GM19463 (cell line): ENCODE measurements around the gene TSC22D1.
"Not testable (repeated sequence)": the region's sequence is repeated elsewhere in the genome, so short reads cannot be mapped to it uniquely, and the experiment has no call there.

Experiments
- ATAC-seq: cut with Tn5 transposase; IDR thresholded peaks from one replicate; pipeline ENCODE4 v1.9.1; 2021; ENCODE audit warnings: mild to moderate bottlenecking, moderate library complexity; ENCODE audit not compliant: unreplicated experiment

Gene TSC22D1

DNA sequence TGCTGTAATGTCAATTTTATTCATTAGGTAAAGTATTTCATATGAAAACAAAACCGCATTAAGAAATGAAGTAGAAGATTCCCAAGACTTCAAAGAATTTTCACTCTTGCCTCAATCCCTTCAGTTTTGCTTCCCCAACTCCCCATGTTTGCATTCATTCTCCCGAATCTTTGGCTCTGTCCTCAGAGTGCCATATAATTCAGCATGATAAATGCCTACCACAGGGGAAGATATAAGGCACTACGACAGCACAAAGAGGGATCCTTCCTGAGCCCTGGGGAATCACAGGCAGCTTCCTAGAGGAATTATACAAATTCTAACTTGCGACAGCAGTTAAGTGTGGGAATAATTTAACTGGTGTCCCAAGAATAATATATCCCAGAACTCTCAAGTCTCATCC lies 68.5 kb downstream of the TSC22D1 start:
- ATAC-seq: no peak

- no peak for ATAC-seq
These were observed 69.4 kb downstream of the TSC22D1 start for GRCh38 chr13:44506719-44507118.

DNA sequence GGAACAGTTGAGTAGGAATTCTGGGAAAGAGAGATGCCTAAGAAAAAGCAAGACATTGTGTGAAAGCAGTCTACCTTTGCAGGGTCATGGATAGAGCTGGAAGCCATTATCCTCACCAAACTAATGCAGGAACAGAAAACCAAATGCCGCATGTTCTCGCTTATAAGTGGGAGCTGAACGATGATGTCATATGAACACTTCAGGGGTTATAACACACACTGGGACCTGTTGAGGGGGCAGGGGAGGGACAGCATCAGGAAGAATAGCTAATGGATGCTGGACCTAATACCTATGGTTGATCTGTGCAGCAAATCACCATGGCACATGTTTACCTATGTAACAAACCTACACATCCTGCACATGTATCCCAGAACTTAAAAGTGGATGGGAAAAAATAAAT lies 69.9 kb downstream of the TSC22D1 start:
- ATAC-seq: no peak

DNA sequence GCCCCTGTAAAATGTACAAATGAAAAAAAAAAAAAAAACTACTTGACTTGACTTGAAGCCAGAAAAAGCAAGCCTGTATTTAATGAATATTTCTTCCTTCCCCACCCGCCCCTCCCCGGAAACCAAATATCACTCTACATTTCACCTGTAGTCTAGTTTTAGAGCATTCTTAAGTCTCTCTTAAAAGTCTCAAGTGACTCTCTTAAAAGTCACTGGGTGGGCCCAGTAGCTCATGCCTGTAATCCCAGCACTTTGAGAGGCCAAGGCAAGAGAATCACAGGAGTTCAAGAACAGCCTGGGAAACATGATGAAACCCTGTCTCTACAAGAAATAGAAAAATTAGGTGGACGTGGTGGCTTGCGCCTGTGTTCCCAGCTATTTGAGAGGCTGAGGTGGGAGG lies 72.0 kb downstream of the TSC22D1 start:
- ATAC-seq: no peak

GRCh38 chr13:44498969-44499368 lies 77.2 kb downstream of the TSC22D1 start:
- no peak for ATAC-seq

DNA sequence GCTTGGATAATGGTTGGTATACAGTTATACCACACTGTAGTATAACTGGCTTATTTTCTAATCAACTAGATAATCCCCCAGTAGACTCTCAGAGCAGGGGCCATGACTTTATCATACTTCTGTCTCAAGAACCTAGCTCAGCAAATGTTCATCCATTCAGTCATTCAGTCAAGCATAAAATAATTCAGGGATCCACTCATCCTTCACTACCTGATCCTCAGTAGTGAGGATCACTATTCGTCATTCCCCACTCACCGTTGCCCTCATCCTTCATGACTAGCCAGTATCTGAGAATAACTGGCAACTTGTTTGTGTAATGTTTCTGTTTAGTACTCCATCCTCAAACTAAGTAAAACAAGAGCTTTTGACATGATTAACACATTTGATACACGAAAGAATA lies 77.6 kb downstream of the TSC22D1 start:
- ATAC-seq: no peak

DNA sequence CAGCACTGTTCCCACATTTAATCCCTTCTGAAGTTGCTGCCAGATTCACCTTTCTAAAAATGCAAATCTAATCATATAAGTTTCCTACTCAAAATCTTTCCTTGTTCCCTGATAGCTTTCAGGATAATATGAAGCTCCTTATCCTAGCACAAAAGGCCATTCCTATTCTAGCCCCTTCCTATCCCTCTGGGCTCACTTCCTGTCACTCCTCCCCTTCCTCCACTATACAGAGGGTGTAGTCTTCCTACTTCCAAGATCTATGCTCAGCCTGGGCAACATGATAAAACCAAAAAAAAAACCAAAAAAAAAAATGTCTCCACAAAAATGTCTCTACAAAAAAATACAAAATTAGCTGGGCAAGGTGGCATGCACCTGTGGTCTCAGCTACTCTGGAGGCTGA lies 78.3 kb downstream of the TSC22D1 start:
- ATAC-seq: no peak

GRCh38 chr13:44493213-44493812 lies 82.8 kb downstream of the TSC22D1 start:
- no peak for ATAC-seq

DNA sequence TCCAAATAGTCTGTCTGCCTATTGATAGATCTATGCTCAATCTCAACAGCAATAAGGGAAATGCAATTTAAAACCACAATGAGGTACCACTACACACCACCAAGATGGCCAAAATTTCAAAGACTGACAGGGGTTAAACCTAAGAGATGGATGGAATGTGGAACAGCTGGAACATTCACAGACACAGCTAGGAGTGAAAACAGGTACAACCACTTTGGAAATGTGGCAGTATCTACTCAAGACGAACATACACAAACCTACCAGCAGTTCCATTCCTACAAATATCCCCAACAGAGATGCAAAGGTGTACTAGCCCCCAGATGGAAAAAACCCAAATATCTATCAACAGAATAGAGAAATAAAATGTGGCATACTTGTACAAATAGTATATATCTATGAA lies 86.4 kb downstream of the TSC22D1 start:
- no peak for ATAC-seq

DNA sequence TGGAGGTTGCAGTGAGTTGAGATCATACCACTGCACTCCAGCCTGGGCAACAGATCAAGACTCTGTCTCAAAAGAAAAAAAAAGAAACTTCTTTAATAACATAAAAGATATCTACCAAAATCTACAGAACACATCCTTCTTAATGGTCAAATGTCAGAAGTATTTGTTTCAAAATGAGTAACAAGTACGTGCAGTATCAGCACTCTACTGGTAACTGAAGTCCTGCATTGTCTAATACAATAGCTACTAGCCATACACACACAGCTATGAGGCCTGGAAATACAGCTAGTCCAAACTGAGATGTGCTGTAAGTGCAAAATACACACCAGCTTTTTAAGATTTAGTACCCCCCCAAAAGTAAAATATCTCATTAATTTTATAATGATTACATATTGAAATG lies 88.1 kb downstream of the TSC22D1 start:
- ATAC-seq: no peak

DNA sequence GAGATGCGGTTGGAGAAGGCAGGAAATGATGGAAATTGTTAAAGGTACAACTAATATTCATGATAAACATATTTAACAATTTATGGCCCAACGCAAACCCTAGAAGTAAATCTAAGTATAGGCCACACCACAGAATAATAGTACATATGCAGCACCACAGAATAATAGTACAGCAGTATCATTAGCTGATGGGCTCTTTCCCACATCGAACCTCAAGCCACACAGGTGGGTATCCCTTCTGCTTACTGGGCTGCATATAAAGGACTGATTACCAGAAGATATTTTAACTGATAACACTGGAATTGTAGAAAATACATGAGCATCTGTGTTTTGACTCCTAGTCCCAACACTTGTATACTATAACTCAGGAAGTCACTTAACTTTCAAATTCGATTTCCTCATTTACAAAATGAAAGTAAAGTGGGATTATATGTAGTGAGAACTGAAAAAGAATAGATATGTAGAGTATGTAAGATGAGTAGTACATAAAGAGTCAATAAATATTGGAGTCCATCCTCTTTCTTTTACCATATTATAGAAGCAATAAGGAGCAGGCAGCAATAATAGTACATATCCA lies 91.5 kb downstream of the TSC22D1 start:
- ATAC-seq: no peak

DNA sequence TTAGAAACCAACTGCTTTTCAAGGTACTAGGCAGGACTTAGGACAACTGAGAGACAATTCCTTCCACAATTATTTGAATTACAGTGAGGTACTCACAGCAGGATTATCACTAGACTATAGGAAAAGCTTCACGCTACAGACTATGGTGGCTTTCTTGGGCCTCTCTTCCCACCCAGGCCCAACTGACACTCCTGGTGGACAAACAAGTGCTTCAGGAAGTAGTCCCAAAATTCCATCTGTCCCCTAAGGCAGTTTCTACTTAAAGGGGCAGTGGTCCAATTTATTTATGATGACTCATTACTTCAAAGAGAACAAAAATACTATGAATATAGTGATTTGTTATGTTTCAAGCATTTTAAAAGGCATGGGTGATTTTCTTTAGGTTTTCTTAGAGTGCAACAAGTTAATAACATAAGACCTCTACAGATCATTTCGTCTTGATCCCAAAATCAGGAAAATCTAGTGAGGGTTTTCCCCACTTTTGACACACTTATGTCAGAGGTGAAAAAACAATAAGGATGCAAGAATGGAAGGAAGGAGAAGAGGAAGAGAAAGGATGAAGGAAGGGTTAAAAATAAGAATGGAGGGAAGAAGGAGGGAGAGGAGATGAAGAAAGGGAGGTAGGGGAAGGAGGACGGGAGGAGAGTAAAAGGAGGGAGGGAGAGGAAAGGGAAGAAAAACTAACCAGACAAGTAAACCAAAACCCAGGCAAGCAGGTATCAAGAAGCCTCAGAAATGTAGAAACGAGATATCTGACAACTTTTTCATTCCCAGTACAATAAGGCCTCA lies 101.8 kb downstream of the TSC22D1 start:
- ATAC-seq: no peak

GRCh38 chr13:44471686-44472085 lies 104.4 kb downstream of the TSC22D1 start:
- no peak for ATAC-seq

DNA sequence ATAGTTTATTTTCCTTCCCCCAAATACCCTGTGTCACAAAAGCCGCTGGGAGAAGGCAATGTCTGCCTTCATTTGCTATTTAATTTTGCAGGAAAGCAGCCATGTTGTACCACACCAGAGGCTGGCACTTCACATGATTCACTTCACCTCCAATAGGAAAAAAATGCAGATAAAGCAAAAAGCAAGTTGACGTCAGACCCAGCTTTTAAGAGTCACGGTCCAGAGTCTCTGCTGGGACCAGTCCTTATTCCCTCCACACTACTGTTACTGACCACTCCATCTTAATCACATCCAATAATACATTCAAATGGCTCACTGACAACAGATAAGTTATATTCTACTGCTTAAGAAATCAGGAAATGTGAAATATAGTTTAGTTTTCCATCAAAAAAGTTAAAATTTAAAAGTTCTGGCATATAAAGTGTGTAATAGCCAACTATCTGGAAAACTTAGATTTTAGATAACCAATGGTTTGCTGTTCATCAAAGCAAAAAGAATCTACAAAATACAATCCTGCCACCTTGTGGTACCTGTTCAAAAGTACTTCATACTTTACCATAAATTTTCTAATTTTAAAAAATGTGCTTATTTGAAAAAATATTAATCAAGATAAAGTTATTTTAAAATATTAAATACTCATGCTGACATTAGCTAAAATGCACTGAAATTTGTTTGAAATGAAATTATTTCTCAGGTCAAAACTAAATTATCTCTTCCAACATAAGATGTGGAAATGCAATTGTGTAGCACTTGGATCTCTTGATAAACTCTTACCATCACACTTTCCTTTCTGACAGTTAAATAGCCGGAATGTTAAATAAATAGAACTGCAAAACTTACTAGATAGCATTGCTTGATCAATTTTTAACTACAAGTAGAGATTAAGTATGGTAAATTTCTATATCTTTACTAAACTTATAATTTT lies 105.2 kb downstream of the TSC22D1 start:
- no peak for ATAC-seq

DNA sequence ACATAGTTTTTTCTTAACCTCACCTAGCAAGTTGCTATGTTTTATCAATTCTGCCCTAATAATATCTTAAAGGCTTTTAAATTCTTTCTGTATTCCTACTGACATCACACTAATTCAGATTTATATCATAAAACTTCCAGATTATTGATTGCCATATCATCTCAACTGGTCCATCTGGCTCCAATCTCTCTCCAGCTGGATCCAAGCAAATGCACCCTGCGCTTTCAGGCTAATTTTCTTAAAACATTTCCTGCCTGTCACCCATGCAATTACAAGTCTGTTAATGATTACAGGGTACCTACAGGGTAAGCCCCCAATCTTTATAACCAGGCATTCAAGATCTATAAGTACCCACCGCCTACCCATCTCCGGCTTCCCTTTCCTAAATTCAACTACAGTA lies 107.3 kb downstream of the TSC22D1 start:
- ATAC-seq: no peak

DNA sequence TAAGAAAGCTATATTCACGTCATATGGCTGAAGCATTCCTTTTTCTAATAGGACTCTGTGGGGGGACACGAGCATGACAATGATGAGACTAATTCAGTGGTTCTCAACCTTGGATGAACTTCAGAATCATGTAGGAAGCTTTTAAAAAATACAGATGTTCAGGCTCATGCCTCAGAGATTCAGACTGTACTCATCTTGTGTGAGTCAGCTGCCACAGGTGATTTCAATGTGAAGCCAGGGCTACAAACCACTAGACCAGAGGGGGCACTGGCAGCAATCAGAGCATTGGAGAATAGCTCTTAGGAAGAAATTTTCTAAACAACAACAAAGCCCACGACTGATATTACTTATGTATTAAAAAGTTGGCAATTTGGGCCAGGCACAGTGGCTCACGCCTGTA lies 110.8 kb downstream of the TSC22D1 start:
- no peak for ATAC-seq

DNA sequence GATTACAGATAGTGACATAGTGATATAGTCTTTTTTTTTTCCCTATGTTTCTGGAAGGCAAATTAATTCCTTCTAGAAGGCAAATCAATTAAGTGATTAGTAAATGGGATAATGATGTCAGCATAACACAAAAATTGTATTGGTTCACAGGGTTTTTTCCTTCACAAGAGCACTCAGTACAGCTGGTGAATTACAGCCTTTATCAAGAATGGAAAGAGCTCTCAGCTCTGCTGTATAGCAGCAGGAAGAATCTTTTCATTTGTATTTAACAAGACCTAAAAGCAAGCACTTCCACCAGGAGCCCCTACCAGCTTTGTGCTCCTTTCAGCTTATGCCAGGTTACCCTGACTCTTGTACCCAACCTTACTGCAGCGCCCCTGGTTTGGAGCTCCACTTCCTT lies 111.7 kb downstream of the TSC22D1 start:
- no peak for ATAC-seq

- no peak for ATAC-seq
These were observed 112.4 kb downstream of the TSC22D1 start for GRCh38 chr13:44463759-44464158.

- ATAC-seq: no peak
These were observed 116.5 kb downstream of the TSC22D1 start for GRCh38 chr13:44459674-44460073.

DNA sequence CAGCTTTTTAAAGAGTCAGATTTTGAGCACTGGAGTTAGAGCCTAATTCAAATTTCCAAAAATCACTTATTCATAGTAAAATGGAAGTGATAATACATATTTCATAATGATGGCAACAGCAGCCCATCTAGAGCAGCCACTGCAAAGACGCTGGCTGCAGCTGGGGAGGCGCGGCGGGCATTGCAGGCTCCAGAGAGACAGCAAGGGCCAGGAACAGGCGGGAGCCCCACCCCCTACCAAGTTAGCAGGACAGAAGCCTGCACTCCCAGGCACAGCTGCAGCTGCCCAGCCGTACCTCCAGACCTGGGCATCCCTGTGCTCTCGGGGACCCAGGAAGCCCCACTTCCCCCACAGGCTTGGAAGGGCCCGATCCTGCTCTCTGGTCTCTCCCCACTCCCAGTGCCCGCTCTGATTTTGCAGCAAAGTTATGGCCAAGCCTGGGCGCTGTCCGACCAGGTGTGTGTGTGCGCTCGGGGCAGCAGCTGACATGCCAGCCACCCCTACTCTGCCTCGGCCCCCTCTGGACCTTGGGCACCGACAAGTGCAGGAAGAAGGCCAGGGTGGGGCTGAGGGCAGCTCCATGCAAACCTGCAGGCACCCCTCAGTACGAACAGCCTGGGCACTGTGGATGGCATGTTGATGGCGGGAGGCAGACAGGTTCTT lies 117.7 kb downstream of the TSC22D1 start:
- ATAC-seq: no peak

DNA sequence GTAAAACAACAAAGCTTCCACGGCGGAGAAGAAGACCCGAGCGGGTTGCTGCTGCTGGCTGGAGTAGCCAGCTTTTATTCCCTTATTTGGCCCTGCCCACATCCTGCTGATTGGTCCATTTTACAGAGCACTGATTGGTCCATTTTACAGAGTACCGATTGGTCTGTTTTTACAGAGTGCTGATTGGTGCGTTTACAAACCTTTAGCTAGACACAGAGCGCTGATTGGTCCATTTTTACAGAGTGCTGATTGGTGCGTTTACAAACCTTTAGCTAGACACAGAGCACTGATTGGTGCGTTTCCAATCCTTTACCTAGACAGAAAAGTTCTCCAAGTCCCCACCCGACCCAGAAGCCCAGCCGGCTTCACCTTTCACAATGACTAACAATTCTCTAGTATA lies 119.9 kb downstream of the TSC22D1 start:
- ATAC-seq: not testable (repeated sequence)
